Osteoblast (primary cell): ENCODE results near the gene RABGAP1L. TPM values are rescaled to one million over a fixed set of nuclear protein-coding genes. Genes with fewer than 3 reads are reported as not detected.

Source experiments
- DNase-seq: peaks from one replicate; pipeline ENCODE4 v3.0.0; 2011; ENCODE audit warnings: low spot score, mixed read lengths; ENCODE audit not compliant: insufficient read length; ENCODE audit errors: missing footprints
- H2AFZ ChIP-seq: 2 replicates; pipeline ENCODE4 v1.6.0; 2011; ENCODE audit warnings: mild to moderate bottlenecking, low read length
- H3K27ac ChIP-seq: 2 replicates; pipeline ENCODE4 v1.5.1; 2011; ENCODE audit warnings: mild to moderate bottlenecking, low read depth, low read length, moderate library complexity
- H3K27me3 ChIP-seq: 2 replicates; pipeline ENCODE4 v1.6.0; 2012; ENCODE audit warnings: mild to moderate bottlenecking, control low read depth, inconsistent platforms, low read length, moderate library complexity; ENCODE audit not compliant: insufficient read depth
- H3K36me3 ChIP-seq: 2 replicates; pipeline ENCODE4 v1.5.1; 2011; ENCODE audit warnings: mild to moderate bottlenecking, low read length, control low read depth, moderate library complexity; ENCODE audit not compliant: insufficient read depth
- H3K4me1 ChIP-seq: 2 replicates; pipeline ENCODE4 v1.5.1; 2011; ENCODE audit warnings: mild to moderate bottlenecking, low read length, control low read depth, moderate library complexity; ENCODE audit not compliant: insufficient read depth
- H3K4me2 ChIP-seq: 2 replicates; pipeline ENCODE4 v1.6.0; 2011; ENCODE audit warnings: mild to moderate bottlenecking, low read length; ENCODE audit not compliant: insufficient read depth
- H3K4me3 ChIP-seq: fragments of 200-600 bp; sonication (generic); 3 replicates; pipeline ENCODE4 v1.5.1; 2012; ENCODE audit warnings: mild to moderate bottlenecking, low read length, inconsistent platforms; ENCODE audit not compliant: insufficient read depth
- H3K79me2 ChIP-seq: 2 replicates; pipeline ENCODE4 v1.6.0; 2012; ENCODE audit warnings: mild to moderate bottlenecking, low read length, control low read depth, inconsistent platforms; ENCODE audit not compliant: insufficient read depth
- H3K9me3 ChIP-seq: 2 replicates; pipeline ENCODE4 v1.5.1; 2011; ENCODE audit warnings: low read depth, low read length, control low read depth
- H4K20me1 ChIP-seq: 2 replicates; pipeline ENCODE4 v1.6.0; 2012; ENCODE audit warnings: mild to moderate bottlenecking, low read length, control low read depth; ENCODE audit not compliant: insufficient read depth
- total RNA-seq: library from RNA; depleted of rRNA; stranded (reverse); fragments of >200 nt; gene quantifications from 2 replicates; pipeline ENCODE4 v1.2.3, GENCODE V29; 2012
- TF ChIP-seq, protein P1 (sequence below): IDR thresholded peaks from 2 replicates; pipeline ENCODE4 v1.5.1; 2011; ENCODE audit warnings: mild to moderate bottlenecking, low read depth, low read length, moderate library complexity; ENCODE audit errors: extremely low read depth

Gene RABGAP1L
- total RNA-seq, 1 donor: 30.0 TPM

DNA sequence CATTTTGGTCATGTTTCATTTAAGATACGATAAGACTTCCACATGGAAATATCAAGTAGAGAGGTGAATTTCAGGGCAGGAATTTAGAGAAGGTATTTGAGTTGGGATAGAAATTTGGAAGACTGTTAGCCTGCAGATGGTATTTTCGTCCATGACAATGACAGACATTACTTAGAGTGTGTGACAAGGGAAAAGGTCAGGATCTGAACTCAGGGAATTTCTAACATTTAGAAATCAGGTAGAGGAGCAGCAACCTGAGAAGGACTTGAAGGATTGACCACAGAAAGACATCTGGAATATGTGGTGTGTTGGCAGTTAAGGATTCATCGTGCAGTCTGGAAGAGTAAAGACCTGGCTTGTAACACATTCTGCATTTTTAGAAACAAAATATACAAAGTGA, 57.9 kb downstream of the RABGAP1L start:
- Histone ChIP-seq H3K4me1 (peaks cover 5% of the 10 kb centered on the region), H3K4me3 (no peak overlapping the region), H4K20me1 (no peaks in the 10 kb centered on the region), H3K36me3 (no peaks in the 10 kb centered on the region), H2AFZ (no peak overlapping the region), H3K79me2 (no peaks in the 10 kb centered on the region), H3K4me2 (no peak overlapping the region), H3K27me3 (no peaks in the 10 kb centered on the region), H3K27ac (no peak overlapping the region), H3K9me3 (no peaks in the 10 kb centered on the region)
- TF ChIP-seq, protein P1, sequence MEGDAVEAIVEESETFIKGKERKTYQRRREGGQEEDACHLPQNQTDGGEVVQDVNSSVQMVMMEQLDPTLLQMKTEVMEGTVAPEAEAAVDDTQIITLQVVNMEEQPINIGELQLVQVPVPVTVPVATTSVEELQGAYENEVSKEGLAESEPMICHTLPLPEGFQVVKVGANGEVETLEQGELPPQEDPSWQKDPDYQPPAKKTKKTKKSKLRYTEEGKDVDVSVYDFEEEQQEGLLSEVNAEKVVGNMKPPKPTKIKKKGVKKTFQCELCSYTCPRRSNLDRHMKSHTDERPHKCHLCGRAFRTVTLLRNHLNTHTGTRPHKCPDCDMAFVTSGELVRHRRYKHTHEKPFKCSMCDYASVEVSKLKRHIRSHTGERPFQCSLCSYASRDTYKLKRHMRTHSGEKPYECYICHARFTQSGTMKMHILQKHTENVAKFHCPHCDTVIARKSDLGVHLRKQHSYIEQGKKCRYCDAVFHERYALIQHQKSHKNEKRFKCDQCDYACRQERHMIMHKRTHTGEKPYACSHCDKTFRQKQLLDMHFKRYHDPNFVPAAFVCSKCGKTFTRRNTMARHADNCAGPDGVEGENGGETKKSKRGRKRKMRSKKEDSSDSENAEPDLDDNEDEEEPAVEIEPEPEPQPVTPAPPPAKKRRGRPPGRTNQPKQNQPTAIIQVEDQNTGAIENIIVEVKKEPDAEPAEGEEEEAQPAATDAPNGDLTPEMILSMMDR: no peak
- DNase-seq: no peak

- DNase-seq: no peak
- no peaks in the 10 kb centered on the region for H3K36me3 ChIP-seq
These were observed 58.7 kb downstream of the RABGAP1L start for GRCh38 chr1:174217787-174218574.

GRCh38 chr1:174218983-174219382, 59.7 kb downstream of the RABGAP1L start:
- Histone ChIP-seq H3K36me3 (no peaks in the 10 kb centered on the region), H3K27me3 (no peaks in the 10 kb centered on the region), H3K27ac (no peak overlapping the region), H3K9me3 (no peaks in the 10 kb centered on the region), H2AFZ (no peak overlapping the region), H3K4me2 (no peak overlapping the region), H3K4me1 (peaks cover 5% of the 10 kb centered on the region), H3K4me3 (no peak overlapping the region), H3K79me2 (no peaks in the 10 kb centered on the region), H4K20me1 (no peaks in the 10 kb centered on the region)
- TF ChIP-seq, protein P1: no peak
- no peak for DNase-seq

More at GRCh38 chr1:174217787-174218574, 58.7 kb downstream of the RABGAP1L start:
- no peak overlapping the region for H3K27ac ChIP-seq
- no peaks in the 10 kb centered on the region for H4K20me1 ChIP-seq
- H3K9me3 ChIP-seq: no peaks in the 10 kb centered on the region
- H3K27me3 ChIP-seq: no peaks in the 10 kb centered on the region
- no peak overlapping the region for H3K4me2 ChIP-seq
- H2AFZ ChIP-seq: no peak overlapping the region
- peaks cover 5% of the 10 kb centered on the region for H3K4me1 ChIP-seq
- TF ChIP-seq, protein P1: peak; percentile 70
- no peak overlapping the region for H3K4me3 ChIP-seq
- no peaks in the 10 kb centered on the region for H3K79me2 ChIP-seq

- Histone ChIP-seq H2AFZ (no peak overlapping the region), H3K27ac (no peak overlapping the region), H3K4me2 (no peak overlapping the region), H4K20me1 (no peaks in the 10 kb centered on the region), H3K36me3 (no peaks in the 10 kb centered on the region), H3K4me3 (no peak overlapping the region), H3K9me3 (no peaks in the 10 kb centered on the region), H3K27me3 (no peaks in the 10 kb centered on the region), H3K79me2 (no peaks in the 10 kb centered on the region), H3K4me1 (peaks cover 5% of the 10 kb centered on the region)
- no peak for DNase-seq
- TF ChIP-seq, protein P1: no peak
These were observed 60.5 kb downstream of the RABGAP1L start for GRCh38 chr1:174219606-174220370.
